HK-2 (cell line): ENCODE data around the gene NOG.

Source experiments
- DNase-seq: peaks from one replicate; pipeline ENCODE4 v3.0.0-alpha.2; 2018; ENCODE audit not compliant: unreplicated experiment

The NOG gene

DNA sequence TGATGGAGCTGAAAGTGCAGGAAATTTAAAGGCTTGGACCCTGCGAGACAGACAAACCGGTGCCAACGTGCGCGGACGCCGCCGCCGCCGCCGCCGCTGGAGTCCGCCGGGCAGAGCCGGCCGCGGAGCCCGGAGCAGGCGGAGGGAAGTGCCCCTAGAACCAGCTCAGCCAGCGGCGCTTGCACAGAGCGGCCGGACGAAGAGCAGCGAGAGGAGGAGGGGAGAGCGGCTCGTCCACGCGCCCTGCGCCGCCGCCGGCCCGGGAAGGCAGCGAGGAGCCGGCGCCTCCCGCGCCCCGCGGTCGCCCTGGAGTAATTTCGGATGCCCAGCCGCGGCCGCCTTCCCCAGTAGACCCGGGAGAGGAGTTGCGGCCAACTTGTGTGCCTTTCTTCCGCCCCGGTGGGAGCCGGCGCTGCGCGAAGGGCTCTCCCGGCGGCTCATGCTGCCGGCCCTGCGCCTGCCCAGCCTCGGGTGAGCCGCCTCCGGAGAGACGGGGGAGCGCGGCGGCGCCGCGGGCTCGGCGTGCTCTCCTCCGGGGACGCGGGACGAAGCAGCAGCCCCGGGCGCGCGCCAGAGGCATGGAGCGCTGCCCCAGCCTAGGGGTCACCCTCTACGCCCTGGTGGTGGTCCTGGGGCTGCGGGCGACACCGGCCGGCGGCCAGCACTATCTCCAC, at the start of gene NOG:
Gene NOG (plus strand): TSS at position 54 of the 674 bp plus-strand sequence. CDS start 525 bp downstream, at position 579.
- DNase-seq = peak; percentile 68

DNA sequence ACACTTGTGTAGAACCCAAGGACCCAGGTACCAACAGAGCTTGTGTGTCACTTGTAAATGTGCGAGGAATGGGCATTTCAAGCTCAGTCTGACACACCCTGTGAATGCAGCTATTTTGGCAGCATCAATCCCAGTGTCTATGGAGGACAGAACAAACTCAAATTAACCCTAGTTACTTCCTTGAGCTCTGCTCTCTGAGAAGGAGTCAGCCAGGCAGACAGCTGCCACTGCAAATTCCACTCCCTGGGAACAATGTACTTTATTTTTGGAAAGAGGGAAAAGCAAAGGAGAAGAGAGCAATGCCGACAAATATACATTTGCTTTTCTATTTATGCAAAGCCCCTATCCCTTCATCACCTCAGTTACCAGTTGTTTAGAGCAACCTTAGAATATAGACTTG, 48.4 kb upstream of the NOG start:
- DNase-seq = no peak

DNA sequence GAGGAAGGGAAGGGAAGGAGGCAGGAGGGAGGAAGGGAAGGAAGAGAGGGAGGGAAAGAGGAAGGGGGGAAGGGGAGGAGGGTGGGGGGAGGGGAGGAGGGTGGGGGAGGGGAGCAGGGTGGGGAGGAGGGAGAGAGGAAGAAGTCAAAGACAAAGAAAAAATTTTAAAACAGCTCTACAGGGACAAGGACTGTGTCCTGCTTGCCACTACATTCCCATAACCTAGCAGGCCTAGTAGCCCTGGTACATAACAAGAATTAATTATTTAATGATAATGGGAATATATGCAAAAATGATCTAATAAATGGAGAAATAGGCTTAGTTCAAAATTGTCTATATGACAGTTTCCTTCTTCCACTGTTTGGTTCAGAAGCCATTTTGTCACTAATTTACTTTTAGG, 47.6 kb upstream of the NOG start:
- no peak for DNase-seq

DNA sequence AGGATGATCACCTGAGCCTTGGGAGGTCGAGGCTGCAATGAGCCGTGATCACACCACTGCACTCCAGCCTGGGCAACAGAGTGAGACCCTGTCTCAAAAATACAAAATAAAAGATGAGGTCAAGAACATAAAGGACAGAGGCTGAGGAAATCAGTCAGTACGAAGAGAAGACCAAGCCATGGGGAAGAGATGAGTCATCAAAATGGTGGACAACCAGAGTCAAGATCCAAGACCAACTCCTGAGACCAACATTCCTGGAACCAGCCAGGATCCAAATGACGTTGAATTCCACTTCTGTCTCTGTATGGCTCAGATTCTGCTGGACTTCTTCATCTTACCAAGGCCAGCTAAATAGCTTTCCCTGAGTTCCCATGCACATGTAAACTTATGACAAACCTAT, 44.8 kb upstream of the NOG start:
- DNase-seq = no peak

DNA sequence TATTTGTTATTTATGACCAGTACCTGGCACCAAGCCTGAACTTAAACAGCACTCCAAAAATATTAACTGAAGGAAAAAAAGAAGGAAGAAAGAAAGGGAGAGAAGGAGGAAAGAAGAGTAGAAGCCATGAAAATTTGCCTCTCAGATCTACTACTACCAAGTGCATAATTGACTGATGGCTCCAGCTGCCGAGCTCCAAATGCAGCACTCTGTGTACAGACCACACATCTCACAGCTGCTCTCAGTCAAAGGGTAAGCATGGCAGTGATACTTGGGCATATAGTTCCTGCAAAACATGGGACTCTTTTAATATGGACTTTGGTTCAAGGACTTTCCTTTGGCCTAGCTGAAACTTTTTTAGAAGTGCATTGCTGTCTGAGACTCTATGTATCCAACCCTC, 44.0 kb upstream of the NOG start:
- no peak for DNase-seq

DNA sequence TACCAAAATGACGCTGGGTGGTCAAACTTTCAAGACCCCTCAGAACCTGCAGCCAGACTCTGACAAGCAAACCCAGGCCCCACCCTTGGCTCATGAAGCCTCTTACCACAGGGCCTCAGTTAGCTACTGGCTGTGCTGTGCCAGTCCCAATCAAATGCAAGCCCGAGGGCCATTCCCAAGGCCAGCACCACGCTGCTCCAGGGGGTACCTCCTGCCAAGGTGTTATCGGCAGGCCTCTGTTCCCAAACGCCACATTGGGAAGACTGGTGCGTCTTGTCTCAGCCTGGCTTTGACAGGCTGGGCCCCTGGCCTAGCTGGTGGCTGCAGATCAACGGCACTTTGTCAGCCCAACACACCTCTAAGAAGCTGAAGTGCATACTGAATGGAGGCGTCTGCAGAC, 35.8 kb upstream of the NOG start:
- no peak for DNase-seq

DNA sequence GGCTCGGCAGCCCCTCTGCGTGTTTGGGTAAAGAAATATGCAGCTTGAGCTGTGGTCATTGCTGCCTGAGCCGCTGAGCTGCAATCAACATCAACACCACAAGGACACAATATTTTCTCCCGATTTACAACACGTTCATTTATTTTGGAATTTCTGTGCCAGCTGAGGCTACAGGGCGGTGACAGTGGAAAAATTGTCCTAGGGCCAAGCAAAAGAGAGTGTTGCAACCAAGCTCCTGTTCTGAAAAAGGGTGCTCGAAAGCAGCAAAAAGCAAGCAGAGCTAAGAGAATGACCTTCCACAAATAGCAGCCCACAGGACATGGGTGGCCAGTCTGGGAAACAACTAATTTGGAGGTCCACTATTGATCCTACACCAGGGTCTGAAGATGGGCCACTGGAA, 35.4 kb upstream of the NOG start:
- DNase-seq = no peak

DNA sequence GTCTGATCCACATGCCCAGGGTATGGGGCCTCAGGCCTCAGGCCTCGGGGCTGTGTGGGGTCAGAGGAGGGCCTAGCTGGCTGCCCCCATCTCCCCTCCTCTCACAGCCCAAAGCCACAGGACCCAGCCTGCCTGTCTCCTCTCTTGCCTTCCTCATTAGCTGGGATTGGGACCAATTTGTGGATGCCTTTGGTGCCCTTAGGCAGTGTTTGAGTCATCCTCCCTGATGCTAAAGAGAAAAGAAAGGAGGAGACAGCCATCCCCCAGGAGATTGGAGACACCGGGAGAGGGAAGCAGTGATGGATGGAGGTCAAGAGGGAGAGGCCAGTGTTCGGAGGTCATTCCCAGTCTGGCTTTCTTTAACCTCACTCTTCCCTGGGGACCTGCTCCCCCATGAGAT, 23.3 kb upstream of the NOG start:
- no peak for DNase-seq

DNA sequence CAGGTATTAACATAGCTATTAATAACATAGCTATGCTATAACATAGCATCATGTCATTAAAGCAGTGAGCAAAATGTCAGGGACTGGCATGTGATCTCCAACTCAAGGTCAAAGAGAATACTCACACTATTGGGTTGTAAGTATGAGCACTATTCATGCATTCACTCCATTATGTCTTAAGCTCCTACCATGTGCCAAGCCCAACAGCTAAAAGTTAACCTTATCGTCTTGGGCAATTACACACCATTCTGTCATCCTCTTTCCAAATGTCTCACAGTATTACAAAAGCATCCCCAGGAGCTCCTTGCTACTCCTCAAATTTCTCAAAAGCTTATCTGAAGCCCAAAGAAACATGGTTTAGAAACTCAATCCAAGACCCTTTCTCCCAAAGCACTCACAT, 22.0 kb upstream of the NOG start:
- DNase-seq = no peak

DNA sequence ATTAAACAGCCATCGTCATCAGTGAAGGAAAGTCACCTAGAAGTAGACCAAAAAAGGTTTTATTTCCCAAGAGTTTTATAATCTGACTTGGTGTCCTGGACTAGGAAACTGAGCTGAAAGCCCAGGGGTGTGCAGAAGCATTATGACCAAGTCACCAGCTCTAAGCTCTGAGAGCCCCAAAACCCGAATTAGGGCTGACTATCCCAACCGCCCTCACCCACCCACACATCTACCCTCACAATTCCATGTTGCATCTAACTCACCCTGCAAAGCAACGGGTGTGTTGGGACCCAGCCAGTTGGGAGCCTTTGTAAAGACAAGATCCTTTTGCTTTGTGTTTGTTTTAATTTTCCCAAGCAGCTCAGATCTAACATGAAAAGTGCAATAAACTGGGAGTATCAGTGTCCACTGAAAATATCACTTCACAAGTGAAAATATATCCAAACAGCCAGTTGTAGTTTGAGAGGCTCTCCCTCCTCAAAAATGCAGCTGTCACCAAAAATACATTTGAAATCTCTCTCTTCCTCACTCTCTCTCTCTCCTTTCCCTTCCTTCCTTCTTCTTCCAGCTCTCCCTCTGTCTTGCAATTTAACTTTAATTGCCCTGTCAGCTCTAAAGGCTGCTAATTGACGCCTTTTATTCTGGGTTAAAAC, 16.2 kb upstream of the NOG start:
- no peak for DNase-seq

DNA sequence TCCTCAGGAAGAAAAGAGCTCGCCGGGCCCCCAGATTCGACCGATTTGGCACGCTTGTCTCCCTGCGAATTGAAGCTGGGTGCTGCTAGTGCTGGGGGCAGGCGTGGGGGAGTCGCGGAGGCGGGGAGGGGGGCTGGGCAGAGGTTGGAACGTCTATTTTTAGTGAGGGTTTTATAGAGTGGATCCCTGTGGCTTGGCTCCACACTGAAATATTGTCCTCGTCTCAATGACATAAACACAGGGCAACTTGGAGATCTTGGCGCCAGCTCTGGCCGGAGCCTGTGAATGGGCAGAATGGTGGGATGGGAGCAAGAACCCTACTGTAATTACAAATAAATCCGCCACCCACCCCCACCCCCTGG, 15.7 kb upstream of the NOG start:
- no peak for DNase-seq

DNA sequence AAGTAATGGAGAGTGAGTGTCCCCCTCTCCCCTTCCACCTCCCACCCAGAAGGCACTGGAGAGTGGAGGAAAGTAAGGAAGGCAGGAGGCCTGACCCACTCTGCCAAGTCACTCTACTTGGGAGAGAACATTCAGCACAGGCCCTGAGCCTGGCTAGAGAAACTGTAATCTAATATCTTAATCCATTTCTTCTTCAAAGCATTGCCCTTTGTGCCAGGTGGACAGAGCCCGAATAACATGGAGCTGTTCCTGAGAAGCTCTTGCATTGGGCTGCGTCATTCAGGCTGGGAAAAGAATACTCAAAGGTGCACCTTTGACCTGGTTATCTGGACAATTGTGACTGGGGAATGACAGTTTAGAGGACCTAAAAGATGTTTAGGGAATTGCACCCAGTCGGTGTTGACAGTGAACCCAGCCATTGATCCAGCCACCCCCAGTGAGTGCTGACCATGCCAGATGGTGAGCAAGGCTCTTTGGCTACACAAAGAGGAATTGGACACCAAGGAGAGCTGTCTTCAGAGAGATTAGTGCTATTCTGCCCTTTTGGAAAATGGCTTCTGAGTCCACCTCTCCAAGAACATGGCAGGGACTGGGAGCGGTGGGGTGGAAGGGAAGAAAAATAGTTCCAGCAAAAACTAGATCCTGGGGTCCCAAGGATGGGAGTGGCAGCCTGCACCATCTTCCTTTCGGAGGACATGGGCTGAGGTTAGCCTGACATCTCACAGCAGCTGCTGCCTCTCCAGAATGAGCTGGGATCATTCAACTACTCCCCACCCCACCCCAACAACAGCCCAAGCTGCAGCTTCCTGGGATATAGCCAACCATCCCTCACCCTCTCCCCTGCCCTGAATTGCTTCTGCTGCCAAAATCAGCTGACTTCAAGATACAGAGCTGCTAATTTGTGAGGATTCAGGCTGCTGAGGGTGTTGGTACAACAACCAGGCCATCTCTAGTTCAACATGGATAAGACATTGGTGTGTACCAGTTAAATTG, 11.6 kb upstream of the NOG start:
- no peak for DNase-seq

DNA sequence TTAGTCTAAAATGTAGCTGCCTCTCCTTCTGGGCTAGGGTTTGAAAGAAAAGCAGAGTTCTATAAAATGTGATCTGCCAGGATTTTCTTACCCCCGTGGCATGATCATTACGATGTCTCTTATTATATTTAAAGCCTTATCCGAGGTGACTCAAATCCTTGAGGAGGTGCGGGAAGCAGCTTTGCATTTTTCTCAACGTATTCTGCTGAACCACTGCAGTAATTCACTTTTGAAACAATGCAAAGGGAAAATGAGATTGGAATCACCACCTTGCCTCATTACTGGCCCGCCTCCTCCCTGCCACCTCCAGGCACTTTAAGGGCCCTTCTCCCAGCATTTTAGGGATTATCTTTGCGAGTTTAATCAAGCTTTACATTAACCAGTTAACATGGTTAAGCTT, 9.7 kb upstream of the NOG start:
- DNase-seq = no peak

DNA sequence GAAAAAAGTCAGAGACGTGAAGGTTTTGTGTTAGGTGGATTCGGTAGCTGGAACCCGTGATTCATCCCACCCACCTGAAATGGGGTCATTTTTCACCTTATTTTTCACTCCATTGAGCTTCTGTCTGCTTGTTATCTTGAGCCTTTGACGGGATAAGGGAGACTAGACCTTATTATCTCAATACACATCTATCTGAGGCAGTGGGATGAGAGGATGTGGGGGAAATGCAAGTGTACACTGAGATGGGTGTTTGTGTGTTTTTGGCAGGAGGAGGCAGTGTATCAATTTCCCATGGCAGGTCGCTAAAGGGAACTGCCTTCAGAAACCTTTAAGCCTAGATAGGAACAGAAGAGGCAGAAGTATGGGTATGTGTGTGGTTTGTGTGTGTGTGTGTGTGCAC, 6.2 kb upstream of the NOG start:
- DNase-seq = no peak

DNA sequence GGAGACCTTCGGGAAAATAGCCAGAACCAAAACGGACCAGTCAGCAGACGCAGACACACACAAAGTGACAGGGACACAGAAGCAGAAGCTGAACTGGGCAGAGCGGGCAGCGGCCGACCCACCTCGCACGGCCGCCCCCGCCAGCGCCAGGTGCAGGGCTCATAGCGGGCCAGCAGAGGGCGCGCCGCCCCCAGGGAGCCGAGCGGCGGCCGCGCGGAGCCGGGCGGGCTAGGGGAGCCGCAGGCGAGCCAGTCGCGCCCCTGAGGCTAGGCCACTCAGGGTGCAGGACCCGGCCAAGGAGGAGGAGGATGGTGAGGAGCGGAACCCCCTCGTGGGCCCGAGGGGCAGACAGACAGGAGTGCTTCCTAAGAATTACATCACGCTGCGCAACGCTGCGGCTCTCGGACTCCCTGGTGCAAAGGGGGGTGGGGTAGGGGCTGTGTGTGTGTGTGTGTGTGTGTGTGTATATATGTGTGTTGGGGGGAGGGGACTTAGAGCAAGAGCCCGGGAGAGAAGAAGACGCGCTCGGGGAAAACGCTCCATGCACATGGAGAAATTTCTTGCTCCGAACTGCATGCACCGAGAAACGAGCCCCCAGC, 913 bp upstream of the NOG start:
- DNase-seq = peak; percentile 63

DNA sequence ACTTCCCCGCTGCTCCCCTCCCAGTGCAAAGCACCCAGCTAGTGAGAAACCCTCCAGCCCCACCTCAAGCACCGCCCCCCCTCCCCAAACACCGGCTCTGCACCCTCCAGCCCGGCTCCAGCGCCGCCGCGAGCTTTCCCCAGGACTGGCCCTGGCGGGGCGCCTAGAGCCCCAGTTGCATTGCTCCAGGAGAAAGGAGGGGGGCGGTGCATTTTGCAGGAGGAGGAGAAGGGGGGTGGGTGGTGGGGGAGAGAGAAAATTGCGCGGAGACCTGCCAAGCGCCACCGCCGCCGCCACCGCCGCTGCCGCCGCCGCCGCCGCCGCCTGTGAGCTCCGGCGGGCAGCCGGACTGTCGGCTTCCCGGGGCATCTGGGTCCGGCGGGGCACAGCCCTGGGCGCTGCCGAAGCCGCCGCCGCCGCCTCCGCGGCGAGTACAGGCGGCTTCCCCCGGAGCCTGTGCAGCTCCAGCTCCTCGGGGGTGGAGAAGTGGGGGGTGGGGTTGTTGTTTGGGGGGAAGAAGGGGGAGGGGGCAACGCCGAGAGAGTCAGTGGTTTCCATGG, 333 bp upstream of the NOG start:
- DNase-seq = peak; percentile 55

DNA sequence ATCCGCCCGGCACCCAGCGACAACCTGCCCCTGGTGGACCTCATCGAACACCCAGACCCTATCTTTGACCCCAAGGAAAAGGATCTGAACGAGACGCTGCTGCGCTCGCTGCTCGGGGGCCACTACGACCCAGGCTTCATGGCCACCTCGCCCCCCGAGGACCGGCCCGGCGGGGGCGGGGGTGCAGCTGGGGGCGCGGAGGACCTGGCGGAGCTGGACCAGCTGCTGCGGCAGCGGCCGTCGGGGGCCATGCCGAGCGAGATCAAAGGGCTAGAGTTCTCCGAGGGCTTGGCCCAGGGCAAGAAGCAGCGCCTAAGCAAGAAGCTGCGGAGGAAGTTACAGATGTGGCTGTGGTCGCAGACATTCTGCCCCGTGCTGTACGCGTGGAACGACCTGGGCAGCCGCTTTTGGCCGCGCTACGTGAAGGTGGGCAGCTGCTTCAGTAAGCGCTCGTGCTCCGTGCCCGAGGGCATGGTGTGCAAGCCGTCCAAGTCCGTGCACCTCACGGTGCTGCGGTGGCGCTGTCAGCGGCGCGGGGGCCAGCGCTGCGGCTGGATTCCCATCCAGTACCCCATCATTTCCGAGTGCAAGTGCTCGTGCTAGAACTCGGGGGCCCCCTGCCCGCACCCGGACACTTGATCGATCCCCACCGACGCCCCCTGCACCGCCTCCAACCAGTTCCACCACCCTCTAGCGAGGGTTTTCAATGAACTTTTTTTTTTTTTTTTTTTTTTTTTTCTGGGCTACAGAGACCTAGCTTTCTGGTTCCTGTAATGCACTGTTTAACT, 1.0 kb downstream of the NOG start:
- peak; percentile 38 for DNase-seq

DNA sequence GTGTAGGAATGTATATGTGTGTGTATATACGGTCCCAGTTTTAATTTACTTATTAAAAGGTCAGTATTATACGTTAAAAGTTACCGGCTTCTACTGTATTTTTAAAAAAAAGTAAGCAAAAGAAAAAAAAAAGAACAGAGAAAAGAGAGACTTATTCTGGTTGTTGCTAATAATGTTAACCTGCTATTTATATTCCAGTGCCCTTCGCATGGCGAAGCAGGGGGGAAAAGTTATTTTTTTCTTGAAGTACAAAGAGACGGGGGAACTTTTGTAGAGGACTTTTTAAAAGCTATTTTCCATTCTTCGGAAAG, 1.6 kb downstream of the NOG start:
- no peak for DNase-seq

DNA sequence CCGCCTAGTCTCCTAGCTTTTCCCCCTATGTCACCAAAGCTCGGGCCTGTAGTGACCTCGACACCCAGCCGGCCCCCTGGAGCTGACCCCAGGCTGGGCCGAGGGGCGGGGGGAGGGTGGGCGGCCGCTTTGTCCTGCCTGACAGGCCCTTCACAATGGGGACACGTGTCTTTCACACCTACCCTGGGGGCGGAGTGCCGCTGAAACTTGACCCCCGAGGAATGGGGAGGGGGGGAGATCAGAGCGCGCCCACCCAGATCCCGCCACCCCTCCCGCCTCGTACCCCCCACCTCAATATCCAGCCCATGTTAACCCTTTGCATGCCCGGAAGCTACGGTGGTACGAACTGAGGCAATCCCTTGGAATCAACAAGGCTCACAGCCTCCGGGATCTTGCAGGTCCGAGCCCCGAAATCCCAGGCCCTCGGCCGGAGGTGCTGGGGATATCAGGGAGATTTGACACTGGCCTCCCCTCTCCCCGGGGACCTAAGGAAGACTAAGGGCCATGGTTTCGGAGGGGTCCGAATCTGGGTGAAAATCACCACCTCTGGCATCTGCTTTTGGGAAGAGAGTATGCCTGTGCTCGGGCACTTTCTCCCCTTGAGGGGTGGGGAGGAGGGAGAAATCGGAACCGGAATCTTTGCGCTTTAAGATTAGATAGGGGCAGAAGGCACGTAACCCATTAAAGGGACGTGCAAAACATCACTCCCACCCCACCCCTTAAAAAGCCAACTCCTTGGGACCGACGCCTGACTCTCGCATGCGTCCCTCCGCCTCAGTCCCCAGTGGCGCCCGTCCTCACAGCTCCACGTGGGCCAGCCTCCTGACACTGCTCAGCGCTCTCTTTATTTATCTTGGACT, 2.6 kb downstream of the NOG start:
- peak; percentile 25 for DNase-seq
